ENCODE results near the gene RREB1. TPM values are rescaled to one million over a fixed set of nuclear protein-coding genes. Genes with fewer than 3 reads are reported as not detected.

RREB1 gene
- total RNA-seq, 3 donors from 2014 or later = 18.5 to 20.7 (median 19.2) TPM

DNA sequence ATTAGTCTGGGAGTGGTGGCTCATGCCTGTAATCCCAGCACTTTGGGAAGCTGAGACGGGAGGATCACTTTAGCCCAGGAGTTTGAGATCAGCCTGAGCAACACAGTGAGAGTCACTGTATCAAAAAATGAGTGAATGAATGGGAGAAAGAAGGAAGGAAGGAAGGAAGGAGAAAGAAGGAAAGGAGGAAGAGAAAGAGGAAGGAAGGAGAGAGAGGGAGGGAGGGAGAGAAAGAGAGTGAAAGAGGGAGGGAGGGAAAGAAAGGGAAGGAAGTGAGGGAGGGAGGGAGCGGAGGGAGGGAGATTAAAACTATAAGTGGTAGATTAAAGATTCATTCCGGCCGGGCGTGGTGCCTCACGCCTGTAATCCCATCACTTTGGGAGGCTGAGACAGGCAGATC is 28.9 kb upstream of the RREB1 start:
- Mint-ChIP-seq H3K4me3 (no peak overlapping the region), H3K4me1 (ENCODE audit: low read depth) (peaks cover 6% of the 10 kb centered on the region), H3K36me3 (ENCODE audit: insufficient read depth) (no peaks in the 10 kb centered on the region), H3K9me3 (no peaks in the 10 kb centered on the region), H3K27me3 (ENCODE audit: low read depth) (no peaks in the 10 kb centered on the region)
- ATAC-seq (no peak), DNase-seq (no peak)

- Mint-ChIP-seq H3K27me3 (ENCODE audit: low read depth) (no peaks in the 10 kb centered on the region), H3K4me1 (ENCODE audit: low read depth) (peaks cover 7% of the 10 kb centered on the region), H3K36me3 (ENCODE audit: insufficient read depth) (no peaks in the 10 kb centered on the region), H3K9me3 (peaks cover 3% of the 10 kb centered on the region), H3K4me3 (no peak overlapping the region)
- DNase-seq = no peak
- no peak for ATAC-seq
Observed at GRCh38 chr6:7080311-7080710, 27.4 kb upstream of the RREB1 start.

GRCh38 chr6:7085911-7086310 is 21.9 kb upstream of the RREB1 start:
- Mint-ChIP-seq H3K4me3 (no peak overlapping the region), H3K4me1 (ENCODE audit: low read depth) (peaks cover 39% of the 10 kb centered on the region), H3K36me3 (ENCODE audit: insufficient read depth) (no peaks in the 10 kb centered on the region), H3K9me3 (peaks cover 3% of the 10 kb centered on the region), H3K27me3 (ENCODE audit: low read depth) (no peaks in the 10 kb centered on the region)
- DNase-seq = no peak
- ATAC-seq = peak in 1 of 2 donors; percentile 29

- Mint-ChIP-seq H3K36me3 (ENCODE audit: insufficient read depth) (no peaks in the 10 kb centered on the region), H3K9me3 (peaks cover 3% of the 10 kb centered on the region), H3K4me3 (peak overlapping the region; percentile 70), H3K27me3 (ENCODE audit: low read depth) (no peaks in the 10 kb centered on the region), H3K4me1 (ENCODE audit: low read depth) (peaks cover 39% of the 10 kb centered on the region)
- ATAC-seq (peak; percentile 74 to 76), DNase-seq (peak; percentile 36)
Observed at GRCh38 chr6:7086488-7086887, 21.3 kb upstream of the RREB1 start.

DNA sequence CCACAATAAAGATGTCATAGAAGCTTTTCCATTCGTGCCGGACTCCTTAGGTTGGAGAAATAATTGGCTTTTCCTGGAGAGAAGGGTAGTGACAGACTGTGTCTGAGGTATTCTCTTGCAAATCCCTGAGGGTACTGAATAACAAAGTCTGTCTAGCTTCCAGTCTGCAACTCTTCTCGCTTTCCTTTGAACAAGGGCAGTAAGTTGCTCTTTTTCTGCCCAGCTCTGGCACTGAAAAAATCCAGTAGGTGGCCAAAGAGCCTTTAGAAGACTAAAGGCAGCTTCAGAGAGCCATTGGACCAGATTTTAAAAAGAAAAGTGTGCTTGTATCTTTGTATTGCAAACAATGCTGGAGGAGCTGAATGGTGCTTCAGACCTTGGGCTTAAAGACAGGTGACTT is 20.7 kb upstream of the RREB1 start:
- no peak for DNase-seq
- ATAC-seq = no peak
- Mint-ChIP-seq H3K4me1 (ENCODE audit: low read depth) (peaks cover 39% of the 10 kb centered on the region), H3K9me3 (peaks cover 3% of the 10 kb centered on the region), H3K4me3 (peak overlapping the region; percentile 70), H3K36me3 (ENCODE audit: insufficient read depth) (no peaks in the 10 kb centered on the region), H3K27me3 (ENCODE audit: low read depth) (no peaks in the 10 kb centered on the region)

DNA sequence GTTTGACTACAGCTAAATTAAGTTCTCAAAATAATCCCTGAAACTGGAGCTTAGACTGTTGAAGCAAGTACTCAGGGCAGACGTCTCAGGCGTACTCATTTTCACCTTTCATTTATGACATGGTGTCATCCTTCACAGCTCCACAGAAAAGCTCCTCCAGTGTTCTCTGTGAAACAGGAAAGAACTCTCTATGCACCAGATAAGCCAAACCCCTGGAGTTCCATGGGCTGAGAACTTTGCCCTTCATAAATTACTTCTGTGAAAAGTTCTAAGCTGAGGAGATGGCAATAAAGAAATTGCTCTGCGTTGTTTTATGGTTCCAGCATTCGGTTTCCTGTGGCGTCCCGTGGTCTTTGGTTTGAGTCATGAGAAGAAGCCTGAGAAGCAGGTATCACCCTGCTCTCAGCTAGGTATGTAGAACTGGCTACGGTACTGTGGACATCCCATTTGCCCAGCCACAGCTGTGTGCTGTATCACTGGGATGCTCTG is 20.2 kb upstream of the RREB1 start:
- DNase-seq = peak; percentile 14
- no peaks in the 10 kb centered on the region for H3K36me3 Mint-ChIP-seq (ENCODE audit: insufficient read depth)
- peak; percentile 67 to 68 for ATAC-seq
- H3K9me3 Mint-ChIP-seq = peaks cover 3% of the 10 kb centered on the region
- peaks cover 39% of the 10 kb centered on the region for H3K4me1 Mint-ChIP-seq (ENCODE audit: low read depth)
- peak overlapping the region; percentile 70 for H3K4me3 Mint-ChIP-seq
- H3K27me3 Mint-ChIP-seq (ENCODE audit: low read depth) = no peaks in the 10 kb centered on the region

GRCh38 chr6:7088076-7088742 is 19.6 kb upstream of the RREB1 start:
- ATAC-seq (no peak), DNase-seq (no peak)
- peaks cover 3% of the 10 kb centered on the region for H3K9me3 Mint-ChIP-seq

DNA sequence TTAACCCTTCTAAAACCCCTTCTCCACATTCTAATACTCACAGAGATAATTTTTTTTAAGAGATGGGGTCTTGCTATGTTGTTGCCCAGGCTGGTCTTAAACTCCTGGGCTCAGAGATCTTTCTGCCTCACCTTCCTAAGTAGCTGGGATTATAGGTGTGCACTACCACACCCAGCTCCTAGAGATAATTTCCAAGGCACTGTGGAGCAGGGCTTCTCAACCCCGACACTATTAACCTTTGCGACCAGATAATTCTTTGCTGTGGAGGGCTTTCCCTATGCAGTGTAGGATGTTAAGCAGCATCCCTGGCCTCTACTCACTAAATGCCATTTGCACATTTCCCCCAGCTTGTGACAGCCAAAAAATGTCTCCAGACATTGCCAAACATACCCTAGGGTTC is 8.8 kb upstream of the RREB1 start:
- no peaks in the 10 kb centered on the region for H3K4me1 Mint-ChIP-seq (ENCODE audit: low read depth)
- no peaks in the 10 kb centered on the region for H3K27me3 Mint-ChIP-seq (ENCODE audit: low read depth)
- no peak overlapping the region for H3K4me3 Mint-ChIP-seq
- H3K9me3 Mint-ChIP-seq = no peaks in the 10 kb centered on the region
- ATAC-seq = no peak
- no peak for DNase-seq
- no peaks in the 10 kb centered on the region for H3K36me3 Mint-ChIP-seq (ENCODE audit: insufficient read depth)

More at GRCh38 chr6:7088076-7088742, 19.6 kb upstream of the RREB1 start:
- Mint-ChIP-seq H3K36me3 (ENCODE audit: insufficient read depth) (no peaks in the 10 kb centered on the region), H3K27me3 (ENCODE audit: low read depth) (no peaks in the 10 kb centered on the region), H3K4me1 (ENCODE audit: low read depth) (peaks cover 39% of the 10 kb centered on the region), H3K4me3 (peak overlapping the region; percentile 70)

- no peak overlapping the region for H3K4me3 Mint-ChIP-seq
Observed at GRCh38 chr6:7100072-7100752, 7.5 kb upstream of the RREB1 start.

GRCh38 chr6:7100753-7101081 is 7.0 kb upstream of the RREB1 start:
- H3K4me3 Mint-ChIP-seq = no peak overlapping the region
- DNase-seq = no peak
- no peak for ATAC-seq
- no peaks in the 10 kb centered on the region for H3K9me3 Mint-ChIP-seq
- no peaks in the 10 kb centered on the region for H3K36me3 Mint-ChIP-seq (ENCODE audit: insufficient read depth)
- no peaks in the 10 kb centered on the region for H3K4me1 Mint-ChIP-seq (ENCODE audit: low read depth)
- no peaks in the 10 kb centered on the region for H3K27me3 Mint-ChIP-seq (ENCODE audit: low read depth)

More at GRCh38 chr6:7100072-7100752, 7.5 kb upstream of the RREB1 start:
- Mint-ChIP-seq H3K27me3 (ENCODE audit: low read depth) (no peaks in the 10 kb centered on the region), H3K9me3 (no peaks in the 10 kb centered on the region), H3K4me1 (ENCODE audit: low read depth) (no peaks in the 10 kb centered on the region), H3K36me3 (ENCODE audit: insufficient read depth) (no peaks in the 10 kb centered on the region)
- no peak for ATAC-seq
- no peak for DNase-seq

GRCh38 chr6:7101290-7101689 is 6.5 kb upstream of the RREB1 start:
- Mint-ChIP-seq H3K9me3 (no peaks in the 10 kb centered on the region), H3K36me3 (ENCODE audit: insufficient read depth) (no peaks in the 10 kb centered on the region), H3K4me3 (no peak overlapping the region), H3K27me3 (ENCODE audit: low read depth) (no peaks in the 10 kb centered on the region), H3K4me1 (ENCODE audit: low read depth) (no peaks in the 10 kb centered on the region)
- DNase-seq = no peak
- ATAC-seq = no peak

GRCh38 chr6:7104752-7105151 is 3.0 kb upstream of the RREB1 start:
- Mint-ChIP-seq H3K4me1 (ENCODE audit: low read depth) (peaks cover 8% of the 10 kb centered on the region), H3K9me3 (no peaks in the 10 kb centered on the region), H3K27me3 (ENCODE audit: low read depth) (no peaks in the 10 kb centered on the region), H3K4me3 (no peak overlapping the region), H3K36me3 (ENCODE audit: insufficient read depth) (no peaks in the 10 kb centered on the region)
- DNase-seq = no peak
- no peak for ATAC-seq

- Mint-ChIP-seq H3K4me1 (ENCODE audit: low read depth) (peaks cover 23% of the 10 kb centered on the region), H3K27me3 (ENCODE audit: low read depth) (no peaks in the 10 kb centered on the region), H3K36me3 (ENCODE audit: insufficient read depth) (no peaks in the 10 kb centered on the region), H3K4me3 (peak overlapping the region; percentile 88), H3K9me3 (no peaks in the 10 kb centered on the region)
- ATAC-seq (no peak), DNase-seq (no peak)
Observed at GRCh38 chr6:7106215-7106751, 1.5 kb upstream of the RREB1 start.

DNA sequence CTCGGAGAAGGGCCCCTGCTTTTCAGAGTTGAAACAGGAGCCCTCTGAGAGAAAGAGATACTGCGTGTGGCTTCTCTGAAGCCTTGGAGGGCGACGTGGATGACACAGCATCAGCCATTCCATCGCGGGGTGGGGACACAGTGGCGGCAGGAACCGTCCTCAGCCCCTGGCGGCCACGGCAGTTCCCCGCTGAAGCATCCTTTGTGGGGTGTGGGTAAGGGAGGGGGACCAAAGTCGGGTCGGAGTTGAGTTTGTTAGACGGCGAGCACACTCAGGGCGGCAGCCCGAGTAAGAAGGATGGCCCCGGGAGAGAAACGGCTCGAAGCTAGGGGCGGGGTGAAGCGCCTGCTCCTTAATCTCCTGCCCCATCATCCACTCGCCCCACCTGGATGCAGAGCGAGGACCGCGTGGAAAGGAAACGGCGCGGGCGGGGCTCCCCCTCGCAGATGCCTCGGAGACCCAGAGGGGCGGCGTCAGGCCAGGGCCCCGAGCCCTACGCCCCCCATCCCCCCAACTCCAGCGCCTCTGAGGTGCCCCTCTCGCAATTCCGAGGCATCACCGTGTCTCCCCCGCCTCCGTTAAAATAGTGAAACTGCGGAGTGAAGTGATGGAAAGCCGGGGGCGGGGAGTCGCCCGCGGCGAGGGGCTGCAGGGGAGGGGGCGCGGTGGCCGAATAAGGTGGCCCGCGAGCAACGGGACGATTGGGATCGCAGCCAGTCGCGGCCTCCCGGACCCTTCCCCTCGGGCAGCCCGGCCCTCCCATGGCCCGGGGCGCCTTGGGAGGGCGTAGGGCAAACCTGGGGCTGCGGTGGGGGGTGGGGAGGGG is 796 bp upstream of the RREB1 start:
- Mint-ChIP-seq H3K36me3 (ENCODE audit: insufficient read depth) (no peaks in the 10 kb centered on the region), H3K9me3 (no peaks in the 10 kb centered on the region), H3K4me1 (ENCODE audit: low read depth) (peaks cover 27% of the 10 kb centered on the region), H3K27me3 (ENCODE audit: low read depth) (no peaks in the 10 kb centered on the region), H3K4me3 (peak overlapping the region; percentile 88)
- DNase-seq (peak; percentile 60), ATAC-seq (peak; percentile 54 to 57)
